Measurements from ENCODE around the gene APP. TPM values are rescaled to one million over a fixed set of nuclear protein-coding genes. Genes with fewer than 3 reads are reported as not detected.

APP gene
- total RNA-seq, 2 donors from 2014 or later: 460 to 557 TPM

DNA sequence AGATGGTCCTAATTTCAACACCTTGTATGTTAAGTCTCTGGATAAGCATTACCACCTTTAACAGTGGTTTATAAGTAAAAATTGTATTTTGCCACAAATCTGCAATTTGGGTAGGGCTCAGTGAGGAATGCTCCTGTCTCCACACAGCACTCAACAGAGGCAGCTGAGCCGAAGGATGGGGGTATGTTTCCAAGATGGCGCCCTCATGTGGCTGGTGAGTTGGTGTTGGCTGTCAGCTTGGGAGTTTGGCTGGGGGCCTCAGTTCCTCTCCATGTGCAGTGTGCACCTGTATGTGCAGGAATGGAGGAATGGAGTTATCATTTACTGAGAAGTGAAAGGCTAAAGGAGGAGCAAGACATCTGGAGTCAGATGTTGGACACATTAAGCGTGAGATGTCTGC lies 299.0 kb downstream of the APP start:
- Mint-ChIP-seq H3K4me3 (no peak overlapping the region), H3K36me3 (ENCODE audit: low read depth) (peaks cover 19% of the 10 kb centered on the region), H3K9me3 (no peaks in the 10 kb centered on the region), H3K27ac (no peak overlapping the region), H3K4me1 (no peaks in the 10 kb centered on the region), H3K27me3 (ENCODE audit: insufficient read depth) (no peaks in the 10 kb centered on the region)
- Histone ChIP-seq H3K27me3 (ENCODE audit: control insufficient read depth, insufficient read depth, low read length, poor library complexity, severe bottlenecking) (no peaks in the 10 kb centered on the region), H3K4me1 (ENCODE audit: control insufficient read depth, insufficient read depth, low read length) (no peaks in the 10 kb centered on the region), H3K9ac (ENCODE audit: extremely low read depth, low read length, poor library complexity, severe bottlenecking) (no peak overlapping the region), H3K4me3 (ENCODE audit: low read length) (no peak overlapping the region), H3K36me3 (ENCODE audit: control insufficient read depth, insufficient read depth, low read length) (peaks cover 5% of the 10 kb centered on the region), H3K9me3 (ENCODE audit: control insufficient read depth, low read length) (no peaks in the 10 kb centered on the region), H3K27ac (ENCODE audit: low read depth, low read length) (no peak overlapping the region)
- WGBS, 2 experiments (ENCODE audit: insufficient coverage in 1 of 2, insufficient read length in 1 of 2): 96 to 100% methylated on average over 3 of the region's 3 CpGs
- peak; percentile 73 for DNase-seq
- TF ChIP-seq, protein P1, sequence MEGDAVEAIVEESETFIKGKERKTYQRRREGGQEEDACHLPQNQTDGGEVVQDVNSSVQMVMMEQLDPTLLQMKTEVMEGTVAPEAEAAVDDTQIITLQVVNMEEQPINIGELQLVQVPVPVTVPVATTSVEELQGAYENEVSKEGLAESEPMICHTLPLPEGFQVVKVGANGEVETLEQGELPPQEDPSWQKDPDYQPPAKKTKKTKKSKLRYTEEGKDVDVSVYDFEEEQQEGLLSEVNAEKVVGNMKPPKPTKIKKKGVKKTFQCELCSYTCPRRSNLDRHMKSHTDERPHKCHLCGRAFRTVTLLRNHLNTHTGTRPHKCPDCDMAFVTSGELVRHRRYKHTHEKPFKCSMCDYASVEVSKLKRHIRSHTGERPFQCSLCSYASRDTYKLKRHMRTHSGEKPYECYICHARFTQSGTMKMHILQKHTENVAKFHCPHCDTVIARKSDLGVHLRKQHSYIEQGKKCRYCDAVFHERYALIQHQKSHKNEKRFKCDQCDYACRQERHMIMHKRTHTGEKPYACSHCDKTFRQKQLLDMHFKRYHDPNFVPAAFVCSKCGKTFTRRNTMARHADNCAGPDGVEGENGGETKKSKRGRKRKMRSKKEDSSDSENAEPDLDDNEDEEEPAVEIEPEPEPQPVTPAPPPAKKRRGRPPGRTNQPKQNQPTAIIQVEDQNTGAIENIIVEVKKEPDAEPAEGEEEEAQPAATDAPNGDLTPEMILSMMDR (conservative IDR thresholded peaks at IDR 0.05): peak; percentile 65

DNA sequence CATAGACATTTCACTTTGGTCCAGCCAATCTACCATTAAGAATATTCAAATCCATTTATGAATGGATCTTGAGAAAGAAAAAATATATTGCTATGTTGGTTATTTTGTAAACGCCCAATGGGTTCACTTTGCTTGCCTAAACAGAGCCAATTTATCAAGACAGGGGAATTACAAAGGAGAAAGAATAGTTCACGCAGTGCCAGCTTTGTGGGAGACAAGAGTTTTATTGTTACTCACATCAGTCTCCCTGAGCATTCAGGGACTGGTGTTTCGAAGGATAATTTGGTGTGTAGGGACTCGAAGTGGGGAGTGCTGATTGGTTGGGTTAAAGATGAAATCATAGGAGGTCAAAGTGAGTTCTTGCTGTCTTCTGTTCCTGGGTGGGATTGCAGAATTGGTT lies 300.5 kb downstream of the APP start:
- H3K4me1 ChIP-seq (ENCODE audit: control insufficient read depth, insufficient read depth, low read length): peaks cover 2% of the 10 kb centered on the region

DNA sequence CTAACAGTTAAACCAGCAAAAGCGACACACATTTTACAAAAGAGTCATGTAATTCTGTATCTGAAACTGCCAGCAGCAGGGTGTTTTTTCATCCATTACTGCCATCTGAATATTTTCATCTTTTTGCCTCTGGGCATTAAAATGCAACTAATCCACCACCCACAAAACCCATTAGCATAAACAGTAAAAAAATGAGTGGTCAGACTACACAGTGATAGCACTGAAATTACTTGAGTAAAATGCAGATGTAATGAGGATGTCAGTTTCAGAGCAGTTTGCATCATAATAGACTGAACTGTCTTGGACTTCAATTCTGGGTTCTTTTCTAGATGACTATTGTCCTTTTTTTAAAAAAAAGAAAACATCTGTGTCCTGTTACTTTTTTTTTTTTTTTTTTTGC lies 303.5 kb downstream of the APP start:
- Histone ChIP-seq H3K9me3 (ENCODE audit: control insufficient read depth, low read length) (no peaks in the 10 kb centered on the region), H3K9ac (ENCODE audit: extremely low read depth, low read length, poor library complexity, severe bottlenecking) (no peak overlapping the region), H3K27ac (ENCODE audit: low read depth, low read length) (no peak overlapping the region), H3K27me3 (ENCODE audit: control insufficient read depth, insufficient read depth, low read length, poor library complexity, severe bottlenecking) (no peaks in the 10 kb centered on the region), H3K4me1 (ENCODE audit: control insufficient read depth, insufficient read depth, low read length) (peaks cover 2% of the 10 kb centered on the region), H3K36me3 (ENCODE audit: control insufficient read depth, insufficient read depth, low read length) (no peaks in the 10 kb centered on the region), H3K4me3 (ENCODE audit: low read length) (no peak overlapping the region)
- Mint-ChIP-seq H3K27me3 (ENCODE audit: insufficient read depth) (no peaks in the 10 kb centered on the region), H3K4me1 (peaks cover 2% of the 10 kb centered on the region), H3K27ac (no peak overlapping the region), H3K9me3 (no peaks in the 10 kb centered on the region), H3K4me3 (no peak overlapping the region), H3K36me3 (ENCODE audit: low read depth) (peaks cover 9% of the 10 kb centered on the region)
- TF ChIP-seq, protein P1 (conservative IDR thresholded peaks at IDR 0.05): no peak
- DNase-seq: no peak
- 90 to 94% methylated on average over 1 of the region's 1 CpG for WGBS, 2 experiments (ENCODE audit: insufficient coverage in 1 of 2, insufficient read length in 1 of 2)

More for the DNA sequence above, 300.5 kb downstream of the APP start:
- DNase-seq: no peak
- H3K4me3 ChIP-seq (ENCODE audit: low read length): no peak overlapping the region
- H3K27me3 ChIP-seq (ENCODE audit: control insufficient read depth, insufficient read depth, low read length, poor library complexity, severe bottlenecking): no peaks in the 10 kb centered on the region
- H3K4me3 Mint-ChIP-seq: no peak overlapping the region
- 95 to 96% methylated on average over 2 to 4 of the region's 4 CpGs for WGBS, 2 experiments (ENCODE audit: insufficient coverage in 1 of 2, insufficient read length in 1 of 2)
- TF ChIP-seq, protein P1 (conservative IDR thresholded peaks at IDR 0.05): no peak
- peaks cover 5% of the 10 kb centered on the region for H3K36me3 ChIP-seq (ENCODE audit: control insufficient read depth, insufficient read depth, low read length)
- H3K9ac ChIP-seq (ENCODE audit: extremely low read depth, low read length, poor library complexity, severe bottlenecking): no peak overlapping the region
- no peaks in the 10 kb centered on the region for H3K27me3 Mint-ChIP-seq (ENCODE audit: insufficient read depth)
- peaks cover 2% of the 10 kb centered on the region for H3K4me1 Mint-ChIP-seq
- no peaks in the 10 kb centered on the region for H3K9me3 ChIP-seq (ENCODE audit: control insufficient read depth, low read length)
- H3K36me3 Mint-ChIP-seq (ENCODE audit: low read depth): peaks cover 19% of the 10 kb centered on the region
- H3K9me3 Mint-ChIP-seq: no peaks in the 10 kb centered on the region
- no peak overlapping the region for H3K27ac ChIP-seq (ENCODE audit: low read depth, low read length)
- H3K27ac Mint-ChIP-seq: no peak overlapping the region

All from endodermal cell (in vitro differentiated cells).